Astrocyte of the spinal cord (primary cell): ENCODE results near the gene AUTS2.

Experiments used
- DNase-seq: peaks from one replicate; pipeline ENCODE4 v3.0.0; 2011; ENCODE audit warnings: low read depth, low spot score
- H3K4me3 ChIP-seq: 2 replicates; pipeline ENCODE4 v1.5.1; 2011; ENCODE audit warnings: low read depth, mild to moderate bottlenecking, low read length, moderate library complexity
- in situ Hi-C: cut with HindIII; loops from 2 replicates; pipeline ENCODE4 v1.10.0; 2017; ENCODE audit warnings: low sequenced_read_pairs
- TF ChIP-seq, protein P1 (sequence below): IDR thresholded peaks from 2 replicates; pipeline ENCODE4 v1.5.1; 2012; ENCODE audit warnings: low read depth, mild to moderate bottlenecking, low read length, inconsistent platforms

The AUTS2 gene

DNA sequence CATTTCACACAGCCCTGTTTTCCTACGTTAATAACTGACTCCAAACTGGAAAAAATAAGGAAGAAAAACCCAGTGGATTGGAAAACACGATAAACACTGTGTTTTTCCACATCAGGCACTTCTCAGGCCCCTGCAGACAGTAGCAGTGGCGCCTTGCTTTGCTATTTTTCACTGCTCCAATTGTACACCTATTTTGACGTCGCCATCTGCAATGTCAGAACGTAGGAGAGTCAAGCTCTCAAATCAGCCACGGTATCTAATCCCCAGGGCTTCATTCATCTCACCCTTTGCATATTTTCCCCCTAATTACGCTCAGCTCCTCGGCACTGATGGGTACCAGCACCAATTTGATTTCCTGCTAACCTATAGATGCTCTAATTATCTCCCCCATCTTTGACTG lies 1195.5 kb downstream of the AUTS2 start:
- TF ChIP-seq, protein P1, sequence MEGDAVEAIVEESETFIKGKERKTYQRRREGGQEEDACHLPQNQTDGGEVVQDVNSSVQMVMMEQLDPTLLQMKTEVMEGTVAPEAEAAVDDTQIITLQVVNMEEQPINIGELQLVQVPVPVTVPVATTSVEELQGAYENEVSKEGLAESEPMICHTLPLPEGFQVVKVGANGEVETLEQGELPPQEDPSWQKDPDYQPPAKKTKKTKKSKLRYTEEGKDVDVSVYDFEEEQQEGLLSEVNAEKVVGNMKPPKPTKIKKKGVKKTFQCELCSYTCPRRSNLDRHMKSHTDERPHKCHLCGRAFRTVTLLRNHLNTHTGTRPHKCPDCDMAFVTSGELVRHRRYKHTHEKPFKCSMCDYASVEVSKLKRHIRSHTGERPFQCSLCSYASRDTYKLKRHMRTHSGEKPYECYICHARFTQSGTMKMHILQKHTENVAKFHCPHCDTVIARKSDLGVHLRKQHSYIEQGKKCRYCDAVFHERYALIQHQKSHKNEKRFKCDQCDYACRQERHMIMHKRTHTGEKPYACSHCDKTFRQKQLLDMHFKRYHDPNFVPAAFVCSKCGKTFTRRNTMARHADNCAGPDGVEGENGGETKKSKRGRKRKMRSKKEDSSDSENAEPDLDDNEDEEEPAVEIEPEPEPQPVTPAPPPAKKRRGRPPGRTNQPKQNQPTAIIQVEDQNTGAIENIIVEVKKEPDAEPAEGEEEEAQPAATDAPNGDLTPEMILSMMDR: no peak
- no peak for DNase-seq

DNA sequence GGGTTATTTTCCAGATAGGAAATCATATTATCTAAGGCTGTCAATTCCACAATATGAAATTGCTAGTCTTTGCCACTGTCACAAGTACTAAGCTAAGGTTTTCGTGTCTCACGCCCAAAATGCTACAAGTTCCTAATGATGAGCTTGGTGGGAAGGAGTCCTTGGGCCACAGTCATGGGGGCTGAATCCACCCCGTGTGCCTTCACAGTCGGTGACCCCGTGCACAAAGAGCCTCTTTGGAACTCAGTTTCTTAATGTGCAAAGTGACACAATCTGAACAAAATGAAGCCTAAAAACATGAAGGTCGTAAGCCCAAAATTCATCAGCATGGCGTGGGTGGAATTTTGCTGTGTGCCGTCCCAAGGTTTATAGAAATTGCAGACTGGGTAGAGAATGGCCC lies 1196.7 kb downstream of the AUTS2 start:
- TF ChIP-seq, protein P1: no peak
- in situ Hi-C loops: no loop called here
- H3K4me3 ChIP-seq: no peak overlapping the region
- DNase-seq: no peak

More for the DNA sequence above, 1195.5 kb downstream of the AUTS2 start:
- in situ Hi-C loops: no loop called here
- H3K4me3 ChIP-seq: no peak overlapping the region

DNA sequence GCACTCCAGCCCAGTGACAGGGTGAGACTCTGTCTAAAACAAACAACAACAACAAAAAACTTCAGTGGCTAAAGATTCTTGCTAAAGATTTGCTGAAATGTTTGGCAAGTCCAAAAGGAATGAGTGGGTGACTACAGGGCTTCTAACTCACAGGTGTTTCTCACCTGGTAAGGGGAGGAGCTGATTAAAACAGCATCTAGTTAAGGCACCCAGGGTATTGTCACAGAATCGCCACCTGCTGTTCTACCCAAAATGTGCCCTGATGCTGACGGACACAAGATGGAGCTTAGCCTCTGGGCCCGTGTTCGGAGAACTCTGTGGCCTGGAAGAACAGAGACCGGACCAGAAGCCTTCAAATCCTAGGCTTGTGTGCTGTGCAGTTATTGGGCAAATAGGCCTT lies 1197.7 kb downstream of the AUTS2 start:
- in situ Hi-C loops: no loop called here
- H3K4me3 ChIP-seq: no peak overlapping the region
- no peak for DNase-seq
- TF ChIP-seq, protein P1: no peak

DNA sequence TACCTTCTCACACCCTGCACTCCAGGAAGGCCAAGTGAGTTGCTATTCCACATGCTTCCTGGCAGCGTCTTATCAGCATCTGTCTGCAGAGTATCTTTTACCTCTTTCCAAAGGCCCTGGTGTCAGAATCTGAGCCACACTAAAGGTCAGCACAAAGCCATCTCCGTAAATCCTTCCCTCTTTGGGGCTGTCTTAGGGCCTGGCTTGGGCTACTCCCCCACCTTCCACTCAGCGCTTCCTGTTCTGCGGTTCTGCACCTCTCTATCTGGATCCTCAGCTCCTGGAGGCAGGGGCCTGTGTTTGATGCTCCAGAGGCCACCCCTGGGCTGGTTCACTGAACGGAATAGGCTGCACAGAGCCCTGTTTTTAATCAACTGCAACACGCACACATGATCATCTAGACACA lies 1198.8 kb downstream of the AUTS2 start:
- TF ChIP-seq, protein P1: no peak
- in situ Hi-C loops: no loop called here
- no peak for DNase-seq
- H3K4me3 ChIP-seq: no peak overlapping the region

DNA sequence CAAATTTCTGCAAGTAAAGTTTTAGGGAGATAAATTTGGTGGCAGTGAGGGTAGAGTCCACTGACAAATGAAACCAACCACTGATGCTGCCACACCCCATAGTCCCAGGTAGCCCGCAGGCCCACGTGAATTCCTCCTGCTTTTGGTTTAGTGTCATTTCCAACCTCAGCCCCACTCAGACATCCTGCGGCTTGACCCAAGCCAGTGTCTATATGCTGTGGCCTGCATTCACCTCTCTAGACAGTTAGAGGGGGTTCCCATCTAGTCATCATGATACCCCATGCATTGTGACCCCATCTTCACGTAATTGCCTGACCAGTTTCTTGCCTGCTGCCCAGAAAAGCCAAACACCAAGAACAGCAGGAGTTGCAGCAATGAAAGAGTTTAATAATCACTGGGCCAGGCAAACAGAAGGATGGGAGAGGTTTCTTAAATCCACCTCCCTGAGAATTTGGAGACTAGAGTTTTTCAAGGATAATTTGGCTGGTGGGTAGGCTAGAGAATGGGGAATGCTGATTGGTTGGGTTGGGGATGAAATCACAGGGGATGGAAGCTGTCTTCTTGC lies 1201.6 kb downstream of the AUTS2 start:
- H3K4me3 ChIP-seq: no peak overlapping the region
- in situ Hi-C loops: no loop called here
- TF ChIP-seq, protein P1: no peak
- DNase-seq: no peak

DNA sequence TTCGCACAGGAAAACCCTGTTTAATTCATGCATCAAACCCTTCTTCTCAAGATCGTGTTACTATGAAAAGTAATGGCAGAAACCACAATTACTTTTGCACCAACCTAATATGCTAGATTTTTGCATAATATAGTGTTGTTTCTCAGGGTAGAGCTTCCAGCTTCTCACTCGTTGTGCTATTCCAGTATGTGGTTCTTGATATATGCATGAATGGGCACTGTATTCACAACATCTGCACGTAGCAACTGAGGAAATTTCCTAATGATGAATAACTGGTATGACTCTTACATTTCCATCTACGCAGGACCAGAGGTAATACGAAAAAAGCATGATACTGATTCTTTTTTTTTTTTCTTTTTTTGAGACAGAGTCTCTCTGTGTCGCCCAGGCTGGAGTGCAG lies 1207.1 kb downstream of the AUTS2 start:
- in situ Hi-C loops: no loop called here
- TF ChIP-seq, protein P1: no peak
- no peak for DNase-seq
- no peak overlapping the region for H3K4me3 ChIP-seq

DNA sequence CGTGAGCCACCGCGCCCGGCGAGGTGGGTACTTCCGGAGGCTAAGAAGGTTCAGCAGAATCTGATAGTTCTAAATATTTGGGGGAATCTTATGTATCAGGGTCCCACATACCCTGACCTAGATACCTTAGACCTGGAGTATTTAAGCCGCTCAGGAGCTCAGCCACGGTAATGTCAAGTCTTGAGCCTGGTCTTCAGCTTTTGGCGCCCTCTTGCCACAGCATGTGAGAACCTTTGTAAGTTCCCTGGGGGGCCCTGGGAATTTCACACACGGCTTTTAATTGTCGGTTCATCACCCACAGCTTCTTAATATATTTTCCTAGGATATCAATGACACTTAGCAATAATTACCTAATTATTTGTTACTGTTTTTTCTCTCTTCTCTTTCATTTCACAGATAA lies 1209.4 kb downstream of the AUTS2 start:
- no peak for DNase-seq
- TF ChIP-seq, protein P1: no peak
- in situ Hi-C loops: no loop called here
- no peak overlapping the region for H3K4me3 ChIP-seq
